Neural cell (in vitro differentiated cells): ENCODE results near the gene CALML4.

Experiments used
- CTCF ChIP-seq: fragments of 450-650 bp; IDR thresholded peaks from 2 replicates; pipeline ENCODE4 v1.5.1; 2014; ENCODE audit warnings: antibody characterized with exemption, mild to moderate bottlenecking, moderate library complexity; ENCODE audit not compliant: poor library complexity, severe bottlenecking
- EP300 ChIP-seq: fragments of 450-650 bp; conservative IDR thresholded peaks from 2 replicates; pipeline ENCODE4 v1.6.1; 2014; ENCODE audit warnings: antibody characterized with exemption, mild to moderate bottlenecking, moderate library complexity; ENCODE audit not compliant: poor library complexity, severe bottlenecking
- EZH2 ChIP-seq: fragments of 200-600, 300-800 bp; shearing (Covaris generic), sonication (generic); IDR thresholded peaks from 2 replicates; pipeline ENCODE4 v1.6.1; 2014; ENCODE audit warnings: antibody characterized with exemption, low read length, borderline replicate concordance, mild to moderate bottlenecking; ENCODE audit not compliant: insufficient read depth, poor library complexity, severe bottlenecking
- MXI1 ChIP-seq: fragments of 450-650 bp; conservative IDR thresholded peaks from 2 replicates; pipeline ENCODE4 v1.6.1; 2014; ENCODE audit warnings: antibody characterized with exemption, mild to moderate bottlenecking; ENCODE audit not compliant: poor library complexity, severe bottlenecking
- POLR2AphosphoS5 ChIP-seq: IDR thresholded peaks from 2 replicates; pipeline ENCODE4 v1.6.1; 2012
- RAD21 ChIP-seq: fragments of 450-650 bp; conservative IDR thresholded peaks from 2 replicates; pipeline ENCODE4 v1.6.1; 2014; ENCODE audit warnings: antibody characterized with exemption, mild to moderate bottlenecking, moderate library complexity
- SMC3 ChIP-seq: fragments of 450-650 bp; conservative IDR thresholded peaks from 2 replicates; pipeline ENCODE4 v1.6.1; 2014; ENCODE audit warnings: antibody characterized with exemption, mild to moderate bottlenecking, moderate library complexity; ENCODE audit not compliant: poor library complexity
- TAF1 ChIP-seq: IDR thresholded peaks from 2 replicates; pipeline ENCODE4 v1.6.1; 2012; ENCODE audit warnings: low read depth

GRCh38 chr15:68196445-68197169, 8.5 kb downstream of the CALML4 start:
- TF ChIP-seq TAF1: no peak
- TF ChIP-seq CTCF: no peak
- no peak for TF ChIP-seq EZH2
- TF ChIP-seq SMC3: no peak
- TF ChIP-seq RAD21: no peak
- TF ChIP-seq POLR2AphosphoS5: no peak
- no peak for TF ChIP-seq EP300
- no peak for TF ChIP-seq MXI1
